Activated CD4-positive, alpha-beta T cell treated with anti-CD3 and anti-CD28 coated beads for 24 hours (primary cell): ENCODE measurements around the gene COMMD3.

ENCODE experiments used
- DNase-seq, 2 donors: peaks; one replicate each; pipeline ENCODE4 v3.0.0-alpha.2; 2020; ENCODE audit warnings: low read depth in 2 of 2

The COMMD3 gene

DNA sequence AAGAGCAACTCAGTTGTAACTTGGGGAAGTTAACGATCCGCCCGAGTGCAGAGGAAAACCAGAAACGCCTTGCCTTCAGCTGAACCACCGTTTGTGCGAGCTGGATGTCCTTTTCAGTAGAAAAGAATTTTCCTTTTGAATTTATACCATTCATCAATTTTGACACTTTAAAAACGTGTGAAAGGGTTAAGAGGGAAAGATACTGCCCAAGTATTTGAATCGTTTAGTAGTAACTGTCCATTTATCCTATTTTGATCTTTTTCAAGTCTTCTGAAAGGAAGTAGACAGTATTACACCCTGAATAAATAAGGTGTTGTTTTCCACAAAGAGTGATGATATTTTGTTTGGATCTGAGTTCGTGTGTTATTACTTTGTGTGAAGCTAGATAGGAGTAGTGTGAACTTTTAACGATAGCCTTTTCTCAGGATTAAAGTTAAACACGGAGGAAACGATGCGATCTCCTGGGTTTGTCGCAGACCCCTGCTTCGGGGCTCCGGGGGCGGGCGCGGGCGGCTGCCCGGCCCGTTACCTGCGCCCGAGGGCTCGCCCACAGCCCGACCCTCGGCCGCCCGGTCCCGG, 3.9 kb downstream of the COMMD3 start:
- no peak for DNase-seq

DNA sequence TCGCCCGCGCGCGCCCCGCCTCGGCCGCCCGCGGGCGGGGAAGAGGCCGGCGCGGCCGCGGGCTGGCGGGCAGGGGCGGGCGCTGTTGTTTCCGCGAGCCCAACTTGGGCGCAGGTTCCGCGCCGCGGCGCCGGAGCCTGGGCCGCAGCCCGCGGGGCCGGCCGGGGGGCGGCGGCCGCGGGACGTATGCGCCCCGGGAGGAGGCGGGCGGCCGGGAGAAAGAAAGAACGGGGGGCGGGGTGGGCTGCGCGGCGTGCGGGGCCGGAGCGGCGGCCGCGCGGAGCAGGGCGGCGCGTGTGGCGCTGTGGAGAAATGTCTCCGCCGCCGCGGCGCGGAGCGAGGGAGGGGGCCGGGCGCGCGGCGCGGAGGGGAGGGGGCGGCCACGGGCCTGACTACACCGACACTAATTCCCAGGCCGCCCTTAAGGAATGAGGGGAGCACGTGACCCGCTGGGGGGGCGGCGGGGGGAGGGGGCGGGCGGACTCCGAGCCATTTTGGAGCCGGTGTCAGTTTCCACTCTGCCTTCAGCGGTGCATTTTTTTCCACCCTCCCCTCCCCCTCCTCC, 4.5 kb downstream of the COMMD3 start, which contains the start of gene BMI1:
Gene BMI1 (plus strand): TSS at position 509 of the 565 bp plus-strand sequence. CDS start 5,351 bp downstream, outside the sequence.
- peak in 1 of 2 donors; percentile 49 for DNase-seq

DNA sequence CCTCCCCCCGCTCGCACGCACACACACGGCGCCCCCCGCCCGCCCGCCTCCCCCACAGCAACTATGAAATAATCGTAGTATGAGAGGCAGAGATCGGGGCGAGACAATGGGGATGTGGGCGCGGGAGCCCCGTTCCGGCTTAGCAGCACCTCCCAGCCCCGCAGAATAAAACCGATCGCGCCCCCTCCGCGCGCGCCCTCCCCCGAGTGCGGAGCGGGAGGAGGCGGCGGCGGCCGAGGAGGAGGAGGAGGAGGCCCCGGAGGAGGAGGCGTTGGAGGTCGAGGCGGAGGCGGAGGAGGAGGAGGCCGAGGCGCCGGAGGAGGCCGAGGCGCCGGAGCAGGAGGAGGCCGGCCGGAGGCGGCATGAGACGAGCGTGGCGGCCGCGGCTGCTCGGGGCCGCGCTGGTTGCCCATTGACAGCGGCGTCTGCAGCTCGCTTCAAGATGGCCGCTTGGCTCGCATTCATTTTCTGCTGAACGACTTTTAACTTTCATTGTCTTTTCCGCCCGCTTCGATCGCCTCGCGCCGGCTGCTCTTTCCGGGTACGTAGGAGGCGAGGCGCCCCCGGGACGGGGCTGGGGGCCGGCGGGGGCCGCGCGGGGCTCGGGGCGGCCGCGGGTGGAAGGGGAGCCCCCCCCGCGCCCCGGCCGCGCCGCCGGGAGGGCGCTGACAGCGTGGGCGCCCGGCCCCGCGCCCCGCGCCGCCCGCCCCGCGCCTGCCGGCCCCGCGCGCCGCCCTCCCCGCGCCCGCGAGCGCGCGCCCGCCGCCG, 5.2 kb downstream of the COMMD3 start:
- DNase-seq = peak in 1 of 2 donors; percentile 41

DNA sequence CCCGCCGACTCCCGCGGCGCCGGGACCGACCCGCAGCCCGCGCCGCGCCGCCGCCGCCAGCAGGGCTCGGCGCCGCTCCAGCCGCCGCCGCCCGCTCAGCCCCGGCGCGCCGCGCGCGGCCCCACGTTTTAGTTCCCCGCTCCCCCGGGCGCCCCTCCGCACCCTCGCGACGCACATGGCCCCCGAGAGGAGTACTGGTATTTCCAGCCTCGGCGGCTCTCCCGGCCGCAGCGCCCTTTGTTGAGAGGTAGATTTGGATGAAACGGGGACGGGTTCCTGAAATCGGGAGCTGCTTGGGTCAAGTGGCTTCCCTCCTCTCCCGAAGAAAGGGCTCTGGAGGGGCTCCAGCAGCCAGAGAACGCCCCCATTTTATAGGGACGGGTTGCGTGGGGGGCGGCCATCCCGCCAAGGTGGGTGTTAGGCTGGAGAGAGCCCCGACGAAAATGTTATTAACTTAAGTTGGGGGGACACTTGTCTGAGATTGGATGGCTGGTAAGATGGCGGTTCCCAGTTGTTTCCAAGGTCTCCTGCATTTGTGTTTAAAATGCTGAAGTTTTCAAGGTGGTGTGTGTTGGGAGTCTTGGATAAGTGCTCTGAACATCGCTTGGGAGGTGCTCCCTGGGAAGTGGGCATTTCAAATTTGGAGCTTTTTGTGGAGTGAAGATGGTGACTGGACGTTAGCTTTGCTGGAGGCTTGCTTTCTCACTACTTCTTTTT, 5.9 kb downstream of the COMMD3 start:
- no peak for DNase-seq

DNA sequence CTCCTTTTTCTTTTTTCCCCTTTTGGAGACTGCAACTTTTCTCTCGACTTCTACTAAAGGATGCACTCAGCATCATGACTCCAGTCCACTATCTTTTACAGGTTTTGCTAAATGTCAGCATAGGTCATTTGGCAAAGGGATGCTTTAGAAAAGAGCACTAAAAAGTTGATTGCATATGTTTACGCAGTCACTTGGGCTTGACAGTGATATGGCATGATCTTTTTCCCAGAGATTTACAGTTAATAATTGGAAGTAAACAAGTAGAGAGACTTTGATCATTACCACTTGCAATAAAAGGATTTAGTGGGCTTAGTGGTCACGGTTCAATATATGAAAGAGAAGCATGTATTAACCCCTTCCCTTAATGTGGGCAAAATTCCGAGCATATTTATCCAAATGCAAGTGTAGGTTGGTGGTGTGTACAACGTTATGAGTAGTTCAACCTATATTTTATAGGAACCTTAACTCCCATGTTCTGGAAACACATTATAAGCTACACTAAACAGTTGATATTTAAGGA, 6.5 kb downstream of the COMMD3 start:
- DNase-seq = no peak

DNA sequence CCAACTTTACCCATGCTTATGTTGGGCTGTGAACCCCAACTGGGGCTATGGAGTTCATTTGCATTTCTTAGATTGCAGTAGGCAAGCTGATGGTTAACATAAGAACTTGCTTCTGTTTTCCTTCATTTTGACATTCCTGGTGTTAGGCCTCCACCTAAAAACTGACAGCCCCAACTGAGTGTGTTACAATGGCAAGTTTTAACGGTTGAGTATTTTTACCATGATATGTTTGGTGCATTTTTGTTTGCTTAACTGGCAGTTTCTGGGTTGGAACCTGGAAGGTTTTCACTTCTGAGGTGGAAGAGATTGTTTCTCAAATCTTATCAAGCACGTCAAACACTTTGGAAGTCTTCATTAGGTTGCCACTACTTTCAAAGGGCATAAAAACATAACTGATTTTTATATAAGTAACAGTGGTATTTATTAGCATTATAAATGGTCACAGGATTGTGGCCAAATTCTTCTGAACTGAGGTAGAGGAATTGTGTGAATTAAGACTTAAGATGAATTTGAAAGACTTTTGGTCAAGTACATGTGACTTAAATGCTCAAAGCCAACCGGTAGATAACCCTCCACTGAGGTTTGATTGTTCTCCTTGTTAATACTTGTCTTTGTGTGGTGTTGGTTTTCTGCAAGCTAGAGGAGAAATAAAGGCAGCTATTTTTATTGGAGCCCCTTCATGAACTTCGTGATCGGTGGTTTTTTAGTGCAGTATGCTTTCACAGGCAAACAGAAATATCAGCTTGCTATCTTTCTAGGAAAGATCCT, 7.5 kb downstream of the COMMD3 start:
- DNase-seq = no peak

DNA sequence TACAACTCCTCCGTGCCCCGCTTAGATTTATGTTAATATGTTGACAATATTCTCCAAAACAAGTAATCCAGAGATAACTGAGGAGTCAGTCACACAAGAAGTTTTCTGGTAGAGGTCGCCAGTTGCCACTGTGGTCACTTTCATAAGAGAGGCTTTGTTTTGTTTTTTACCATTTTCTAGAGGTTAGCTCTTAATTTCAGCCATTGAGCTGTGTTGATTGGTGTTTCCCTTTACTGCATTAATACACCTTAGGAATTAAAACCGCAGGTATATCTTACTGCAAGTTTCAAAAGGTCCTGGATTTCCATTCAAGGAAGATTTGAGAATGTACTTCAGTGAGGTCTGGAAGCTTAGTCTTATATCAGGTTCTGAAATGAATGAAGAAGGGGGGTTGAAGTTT, 8.2 kb downstream of the COMMD3 start:
- no peak for DNase-seq

DNA sequence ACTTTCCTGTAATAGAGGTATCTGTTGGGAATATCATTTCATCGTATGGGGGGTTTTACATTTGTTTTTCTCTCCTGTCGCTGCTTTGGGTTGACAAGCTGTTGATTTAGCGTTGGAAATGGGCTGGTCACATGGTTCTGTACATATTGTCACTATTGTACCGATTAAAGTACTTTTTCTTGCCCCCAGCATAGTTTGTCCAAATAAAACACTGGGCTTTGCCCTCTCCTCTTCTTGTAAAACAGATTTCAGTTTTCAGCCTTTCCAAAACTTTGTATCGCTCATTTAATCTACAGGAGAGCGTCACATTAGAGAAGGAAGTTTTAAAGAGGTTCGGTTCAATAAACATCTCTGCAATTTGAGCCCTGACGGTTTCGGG, 8.7 kb downstream of the COMMD3 start:
- DNase-seq = no peak

DNA sequence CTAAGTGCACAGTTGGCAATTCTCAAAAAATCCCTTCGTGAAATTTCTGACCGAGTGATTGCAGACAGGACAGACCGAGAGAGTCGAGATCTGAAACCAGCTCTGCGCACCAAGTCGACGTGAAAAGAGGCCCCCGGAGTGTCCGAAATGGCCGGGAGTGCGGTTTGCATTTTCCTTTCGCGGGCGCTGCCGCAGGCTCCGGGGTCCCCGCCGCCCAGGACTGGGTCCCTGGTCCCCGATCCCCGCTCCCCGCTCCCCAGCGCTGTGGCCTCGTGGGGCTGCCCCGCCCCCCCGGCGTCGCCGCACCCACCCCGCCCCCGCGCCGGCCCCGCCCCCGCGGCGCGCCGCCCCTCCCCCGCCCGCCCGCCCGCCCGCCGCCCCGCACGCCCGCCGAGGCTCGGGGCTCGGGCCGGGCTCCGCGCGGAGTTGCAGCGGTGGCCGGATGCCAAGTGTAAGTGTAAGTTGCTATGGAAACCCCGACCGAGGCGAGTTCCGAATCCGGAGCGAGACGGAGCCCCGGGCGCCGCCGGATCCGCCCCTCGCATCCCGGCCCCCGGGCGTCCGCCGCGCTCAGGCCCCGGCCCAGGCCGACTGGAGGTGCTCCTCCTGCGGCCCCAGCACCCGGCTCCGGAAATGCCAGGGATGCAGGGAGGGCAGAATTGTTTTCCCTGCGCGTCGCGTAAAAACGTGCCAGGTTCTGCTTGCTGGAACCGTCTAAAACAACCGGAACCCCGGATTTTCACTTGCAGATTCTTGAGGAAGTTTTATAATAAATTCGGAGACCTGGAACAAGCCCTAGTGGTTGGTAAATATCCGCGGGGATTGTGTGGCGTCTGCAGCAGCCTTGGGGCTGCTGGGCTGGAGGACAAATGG, 9.3 kb downstream of the COMMD3 start:
- peak in 1 of 2 donors; percentile 49 for DNase-seq

DNA sequence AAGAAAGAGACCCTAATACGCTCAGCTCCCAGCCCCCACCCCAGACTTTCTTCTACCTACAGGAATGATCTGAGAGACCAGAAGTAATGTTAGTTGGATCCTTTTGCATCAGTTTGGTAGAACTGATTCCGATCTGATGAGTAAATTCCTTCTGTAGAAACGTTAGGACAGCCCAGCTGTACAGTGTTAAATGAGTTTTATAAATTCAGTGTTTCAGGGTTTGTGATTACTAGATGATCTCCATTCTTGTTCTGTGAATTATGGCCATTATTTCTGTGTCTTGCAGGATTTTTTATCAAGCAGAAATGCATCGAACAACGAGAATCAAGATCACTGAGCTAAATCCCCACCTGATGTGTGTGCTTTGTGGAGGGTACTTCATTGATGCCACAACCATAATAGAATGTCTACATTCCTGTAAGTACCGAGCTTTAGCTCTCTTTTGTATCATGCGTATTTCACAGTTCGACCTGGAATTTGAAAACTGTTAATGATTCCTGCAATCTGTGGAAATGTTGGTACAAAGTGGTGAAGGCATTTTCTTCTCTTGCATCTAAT, 10.0 kb downstream of the COMMD3 start:
- DNase-seq = no peak

DNA sequence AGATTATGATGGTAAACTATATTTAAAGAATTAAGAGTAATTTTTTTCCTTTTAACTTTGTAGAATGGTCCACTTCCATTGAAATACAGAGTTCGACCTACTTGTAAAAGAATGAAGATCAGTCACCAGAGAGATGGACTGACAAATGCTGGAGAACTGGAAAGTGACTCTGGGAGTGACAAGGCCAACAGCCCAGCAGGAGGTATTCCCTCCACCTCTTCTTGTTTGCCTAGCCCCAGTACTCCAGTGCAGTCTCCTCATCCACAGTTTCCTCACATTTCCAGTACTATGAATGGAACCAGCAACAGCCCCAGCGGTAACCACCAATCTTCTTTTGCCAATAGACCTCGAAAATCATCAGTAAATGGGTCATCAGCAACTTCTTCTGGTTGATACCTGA, 13.0 kb downstream of the COMMD3 start:
- DNase-seq = no peak

DNA sequence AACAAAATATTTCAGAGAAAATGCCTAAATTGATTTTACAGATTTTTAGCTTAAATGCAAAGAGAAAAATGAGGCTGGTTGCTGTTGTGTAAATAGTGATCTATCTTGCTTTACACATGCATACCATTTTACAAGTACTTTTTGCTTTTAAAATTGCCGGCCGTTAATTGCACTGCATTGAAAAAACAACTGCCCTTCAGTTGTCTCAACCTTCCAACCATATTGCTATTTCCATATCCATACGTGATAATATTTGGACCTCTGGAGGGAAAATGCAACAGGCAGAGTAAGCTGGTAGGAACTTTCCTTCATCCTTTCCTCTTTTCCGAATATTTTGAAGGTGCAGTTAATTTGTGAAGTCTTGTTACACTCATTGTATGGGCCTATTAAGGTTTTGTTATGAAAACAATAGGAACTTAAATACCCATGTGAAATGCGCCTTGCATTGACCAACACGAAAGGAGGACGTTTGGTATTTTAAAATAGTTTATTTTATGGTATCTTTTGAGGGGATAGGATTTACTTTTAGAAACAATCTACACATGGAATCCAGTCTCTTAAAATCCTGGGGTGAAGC, 16.0 kb downstream of the COMMD3 start:
- no peak for DNase-seq

DNA sequence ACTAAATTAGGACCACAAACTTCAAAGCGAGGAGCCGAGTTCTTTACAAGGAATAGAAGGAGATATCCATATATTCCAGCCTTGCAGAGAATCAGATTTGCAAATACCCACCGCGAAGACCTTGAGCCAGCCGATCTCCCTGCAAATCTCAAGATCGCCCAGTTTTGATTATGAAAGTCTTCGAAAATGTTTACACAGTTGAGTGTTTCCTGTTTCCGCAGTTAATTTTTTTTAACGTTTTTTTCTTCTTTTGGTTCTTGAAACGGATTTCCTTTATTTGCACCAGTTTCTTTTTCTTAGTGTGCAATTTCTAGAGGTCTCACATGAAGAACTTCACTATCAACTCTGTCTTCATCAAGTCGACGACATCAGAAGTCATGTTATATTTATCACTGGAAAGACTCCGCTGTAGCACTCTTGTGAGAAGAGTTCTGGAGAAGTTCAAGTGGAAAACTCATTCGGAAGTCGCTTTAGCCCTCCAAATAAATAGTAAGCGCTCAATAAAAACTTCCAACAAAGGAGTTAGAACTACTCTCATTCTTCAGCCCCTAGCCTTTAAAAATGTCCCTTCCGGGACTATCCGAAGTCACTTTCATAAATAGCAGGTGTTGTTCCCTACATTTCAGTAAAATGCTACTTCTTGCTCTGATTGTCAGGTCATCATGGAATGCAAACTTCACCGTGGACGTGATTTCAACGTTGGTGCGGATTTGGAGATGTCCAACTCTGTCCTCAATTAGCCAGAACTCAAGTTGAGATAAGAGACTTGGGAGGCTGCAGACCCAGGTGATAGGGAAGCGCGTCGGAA, 17.2 kb downstream of the COMMD3 start:
- DNase-seq = no peak

DNA sequence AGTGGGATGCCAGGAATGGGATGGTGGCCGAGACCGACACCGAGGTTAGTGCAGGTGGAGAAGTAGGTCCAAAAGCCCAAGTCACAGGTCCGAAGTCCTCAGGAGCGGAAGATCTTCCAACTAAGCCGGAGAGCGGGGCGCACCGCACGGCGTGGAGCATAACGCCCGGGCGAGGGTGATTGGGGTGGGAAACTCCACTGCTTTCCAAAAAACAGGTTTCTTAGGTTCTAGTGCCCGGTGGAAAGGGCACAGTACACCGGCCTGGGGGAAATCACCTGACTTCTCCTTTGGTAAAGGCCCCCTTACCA, 17.7 kb downstream of the COMMD3 start:
- DNase-seq = no peak

DNA sequence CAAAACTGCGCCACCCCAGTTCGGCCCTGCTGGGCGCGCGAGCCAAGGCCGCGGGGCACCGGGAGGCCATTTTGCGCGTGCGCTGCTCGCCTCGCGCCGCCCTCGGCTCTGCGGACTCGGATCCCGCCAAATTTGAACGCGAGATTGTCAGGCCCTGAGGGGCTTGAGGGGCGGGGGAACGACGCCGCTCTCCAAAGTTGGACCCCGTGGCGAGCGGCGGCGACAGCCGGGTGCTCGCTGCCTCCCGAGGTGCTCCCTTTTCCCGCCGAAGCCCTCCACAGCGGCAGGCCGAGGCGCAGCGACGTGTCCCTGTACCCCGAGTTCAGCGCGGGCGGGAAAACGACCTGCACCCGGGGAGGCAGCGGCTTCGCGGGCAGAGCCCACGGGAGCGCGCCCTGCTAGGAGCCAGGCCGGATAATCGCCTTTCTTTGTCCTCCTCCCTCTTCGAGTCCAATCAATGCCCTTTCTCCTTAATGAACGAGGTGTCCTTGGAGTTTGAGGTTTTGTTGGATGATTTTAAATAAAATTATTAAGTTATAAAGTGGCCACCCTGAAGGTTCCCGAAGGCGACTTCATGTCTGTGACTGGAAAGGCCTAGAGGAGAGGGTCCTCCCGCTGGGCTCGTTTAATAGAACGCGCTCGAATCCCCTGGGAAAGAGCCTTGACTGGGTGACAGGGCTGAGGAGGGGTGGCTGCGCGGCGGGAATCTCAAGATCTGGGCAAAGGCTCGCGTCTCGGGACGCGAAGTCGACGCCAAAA, 18.4 kb downstream of the COMMD3 start:
- DNase-seq = no peak

DNA sequence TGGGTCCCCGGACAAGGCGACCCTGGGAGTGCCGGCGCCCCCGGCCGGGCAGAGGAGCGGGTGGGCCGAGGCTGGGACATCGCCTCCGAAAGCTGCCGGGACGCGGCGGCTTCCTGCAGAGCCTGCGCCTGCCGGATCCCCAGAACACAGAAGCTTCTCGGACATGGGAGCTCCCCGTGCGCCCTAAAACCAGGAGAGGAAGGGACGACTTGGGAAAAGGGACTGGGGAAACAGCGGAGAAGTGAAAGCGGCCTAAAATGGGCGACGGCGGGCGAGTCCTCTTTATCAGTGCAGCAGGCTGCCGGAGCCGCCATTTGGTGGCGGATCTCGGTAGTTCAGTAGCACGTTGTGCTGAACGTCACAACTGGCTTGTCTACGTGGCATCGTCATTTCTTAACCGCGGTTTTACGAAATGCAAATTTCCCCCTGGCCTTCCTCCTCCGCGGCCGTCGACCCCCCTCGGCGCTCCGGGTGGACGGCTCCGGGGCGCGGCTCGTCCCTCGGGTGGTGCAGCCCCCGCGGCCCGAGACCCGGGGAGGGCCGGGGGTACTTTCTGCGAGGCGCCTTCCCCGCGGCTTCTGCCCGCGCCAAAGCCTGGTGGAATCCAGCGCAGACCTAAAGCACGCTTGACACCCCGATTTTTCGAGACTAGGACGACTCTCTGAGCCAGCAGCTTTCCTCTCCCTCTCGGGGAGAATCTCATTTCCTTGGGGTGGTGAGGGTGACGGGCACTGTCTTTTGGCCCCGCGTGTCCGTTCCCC, 19.2 kb downstream of the COMMD3 start:
- DNase-seq = no peak

DNA sequence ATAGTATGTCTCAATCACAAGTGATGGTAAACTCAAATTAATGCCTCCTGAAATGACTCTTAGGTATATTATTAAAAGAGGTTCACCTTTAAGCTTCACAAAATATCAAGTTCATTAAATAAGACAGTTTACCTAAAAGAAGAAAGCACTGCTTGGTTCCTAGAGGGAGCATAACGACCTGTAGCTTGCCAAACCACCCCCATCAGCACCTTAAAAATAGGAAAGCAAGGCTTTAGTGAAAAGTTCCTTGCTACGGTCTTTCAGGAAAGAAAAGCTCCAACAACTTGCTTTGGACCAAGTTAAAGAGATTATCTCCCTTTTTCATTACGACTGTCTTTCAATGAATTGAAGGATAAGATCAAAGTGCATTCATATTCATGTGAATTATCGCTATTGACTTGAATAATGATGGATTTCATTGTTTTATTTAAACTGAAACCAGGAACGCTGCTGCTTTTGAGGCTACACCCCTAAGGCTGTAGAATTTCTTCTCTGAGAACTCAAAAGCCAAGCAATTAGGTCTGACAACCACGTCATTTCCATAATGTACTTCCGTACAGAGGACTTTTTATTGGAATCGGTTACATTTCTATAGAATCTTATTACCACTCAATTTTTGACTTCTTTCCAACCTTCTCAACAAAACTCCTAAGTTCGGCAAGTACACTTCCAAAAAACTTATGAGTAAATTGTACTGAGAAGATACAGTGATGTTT, 22.2 kb downstream of the COMMD3 start:
- DNase-seq = no peak
